GM19463 (cell line): ENCODE results near the gene PLA2G2D.
"Not testable (repeated sequence)": the region's sequence is repeated elsewhere in the genome, so short reads cannot be mapped to it uniquely, and the experiment has no call there.

Source experiments
- ATAC-seq: cut with Tn5 transposase; IDR thresholded peaks from one replicate; pipeline ENCODE4 v1.9.1; 2021; ENCODE audit warnings: mild to moderate bottlenecking, moderate library complexity; ENCODE audit not compliant: unreplicated experiment

PLA2G2D gene

DNA sequence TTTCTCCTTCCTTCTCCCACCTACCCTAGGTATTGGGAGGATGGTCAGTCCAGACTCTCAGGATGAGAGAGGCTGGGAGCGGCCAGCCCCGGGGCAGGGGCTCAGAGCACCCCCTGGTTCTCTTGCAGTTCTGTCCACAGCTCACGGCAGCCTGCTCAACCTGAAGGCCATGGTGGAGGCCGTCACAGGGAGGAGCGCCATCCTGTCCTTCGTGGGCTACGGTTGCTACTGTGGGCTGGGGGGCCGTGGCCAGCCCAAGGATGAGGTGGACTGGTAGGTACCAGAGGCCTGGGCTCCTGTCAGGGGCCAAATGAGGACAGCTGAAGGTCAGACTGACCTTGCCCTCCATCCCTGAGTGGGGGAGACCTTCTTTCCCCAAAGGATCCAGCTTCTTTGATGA, 24.0 kb upstream of the PLA2G2D start:
- ATAC-seq: no peak

DNA sequence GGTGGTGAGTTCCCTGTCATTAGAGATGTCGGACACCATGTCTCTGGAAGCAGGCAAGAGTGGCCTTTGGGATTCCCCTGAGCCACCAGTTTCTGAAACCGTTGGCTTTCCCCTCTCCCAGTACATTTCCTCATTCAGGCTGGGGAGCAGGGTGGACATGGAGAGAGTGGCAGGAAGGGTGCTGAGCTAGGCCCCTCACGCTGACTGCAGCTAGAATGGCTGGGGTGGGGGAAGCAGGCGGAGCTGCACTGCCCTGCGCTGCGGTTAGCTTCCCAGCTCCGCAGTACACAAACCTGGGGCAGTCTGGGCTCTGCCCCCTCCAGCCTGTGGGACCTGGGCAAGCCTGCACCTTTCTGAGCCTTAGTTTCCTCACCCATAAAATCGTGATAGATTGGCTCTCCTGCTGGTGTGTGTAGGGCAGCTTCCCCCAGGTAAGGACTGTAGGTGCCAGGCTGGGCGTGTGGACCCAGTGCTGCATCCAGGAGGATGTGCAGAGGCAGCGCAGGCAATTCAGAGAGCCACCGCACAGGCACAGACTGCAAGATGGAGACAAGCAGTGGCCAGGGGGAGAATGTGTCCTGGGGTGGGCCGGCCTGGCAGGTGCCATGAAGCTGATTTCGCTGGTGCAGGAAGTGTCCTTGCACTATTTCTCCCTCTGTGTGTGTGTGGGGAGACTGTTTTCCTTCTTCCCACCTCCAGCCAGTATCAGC, 22.8 kb upstream of the PLA2G2D start:
- ATAC-seq: no peak

DNA sequence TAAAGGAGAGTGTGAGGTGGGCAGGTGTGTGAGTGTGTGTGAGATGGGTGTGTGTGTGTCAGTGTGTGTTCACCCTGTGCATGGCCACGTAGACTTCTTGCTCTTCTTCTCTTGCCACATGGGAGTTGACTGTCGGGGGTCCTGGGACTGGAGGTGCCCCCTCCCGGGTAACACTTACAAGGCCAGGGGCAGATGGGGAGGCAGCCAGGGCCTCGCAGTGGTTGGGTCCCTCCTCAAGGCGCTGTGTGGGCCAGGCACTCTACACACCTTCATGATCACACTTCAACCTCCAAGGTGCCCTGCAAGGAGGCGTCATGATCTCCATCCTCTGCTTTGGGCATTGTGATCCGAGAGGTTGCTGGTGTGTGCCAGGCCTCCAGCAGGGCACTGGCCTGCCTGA, 22.1 kb upstream of the PLA2G2D start:
- ATAC-seq: no peak

DNA sequence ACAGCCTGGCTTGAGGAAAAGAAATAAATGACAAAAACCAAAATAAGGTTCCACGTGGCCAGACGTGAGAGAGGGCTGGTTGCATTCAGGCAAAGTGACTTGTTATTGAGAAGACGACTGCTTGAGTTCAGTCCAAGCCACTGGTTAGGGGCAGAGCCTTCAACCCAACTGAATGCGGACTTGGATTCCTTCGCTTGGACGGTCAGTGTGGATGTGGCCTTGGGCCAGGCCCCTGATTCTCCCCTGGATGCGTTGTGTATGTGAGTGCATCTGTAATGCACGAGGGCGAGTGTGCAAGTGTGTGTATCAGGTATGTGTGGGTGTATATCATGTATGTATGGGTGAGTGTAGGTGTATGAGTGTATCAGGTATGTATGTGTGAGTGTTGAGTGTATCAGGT, 21.7 kb upstream of the PLA2G2D start:
- ATAC-seq: no peak

DNA sequence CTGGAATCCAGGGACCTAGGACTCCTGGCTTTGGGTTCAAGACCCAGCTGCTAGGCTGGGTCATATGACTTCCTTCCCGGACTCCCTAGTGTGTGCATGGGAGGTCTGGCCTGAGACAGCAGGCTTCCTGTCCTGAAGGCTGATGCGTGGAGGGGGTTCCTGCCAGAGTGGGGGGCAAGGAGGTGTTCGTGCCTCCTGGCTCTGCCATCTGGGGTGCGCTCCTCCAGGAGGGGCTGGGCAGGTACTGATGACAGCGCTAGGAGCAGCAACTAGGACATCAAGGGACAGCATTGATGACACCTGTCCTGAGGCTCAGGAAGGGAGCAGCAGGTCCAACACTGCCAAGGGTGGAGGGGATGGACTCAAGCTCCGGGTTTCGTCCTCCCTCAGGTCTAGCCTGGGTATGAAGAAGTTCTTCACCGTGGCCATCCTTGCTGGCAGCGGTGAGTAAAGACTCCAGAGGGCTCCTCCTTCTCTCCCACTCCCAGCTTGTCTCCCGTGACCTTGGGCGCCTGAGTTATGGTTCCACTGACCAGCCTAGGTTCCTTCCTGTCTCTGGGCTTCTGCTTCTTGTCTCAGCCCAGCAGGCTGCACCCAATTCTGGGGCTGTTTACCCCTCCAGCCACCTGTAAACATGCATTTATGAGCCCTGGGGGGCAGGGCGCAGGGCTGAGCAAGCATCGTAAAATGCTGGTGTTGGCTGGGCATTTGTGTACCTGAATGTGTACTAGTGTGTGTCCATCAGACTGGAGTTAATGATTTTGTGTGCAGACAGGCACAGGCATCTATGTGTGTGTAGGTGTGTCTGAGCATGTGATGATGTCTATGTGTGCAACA, 20.7 kb upstream of the PLA2G2D start:
- no peak for ATAC-seq

DNA sequence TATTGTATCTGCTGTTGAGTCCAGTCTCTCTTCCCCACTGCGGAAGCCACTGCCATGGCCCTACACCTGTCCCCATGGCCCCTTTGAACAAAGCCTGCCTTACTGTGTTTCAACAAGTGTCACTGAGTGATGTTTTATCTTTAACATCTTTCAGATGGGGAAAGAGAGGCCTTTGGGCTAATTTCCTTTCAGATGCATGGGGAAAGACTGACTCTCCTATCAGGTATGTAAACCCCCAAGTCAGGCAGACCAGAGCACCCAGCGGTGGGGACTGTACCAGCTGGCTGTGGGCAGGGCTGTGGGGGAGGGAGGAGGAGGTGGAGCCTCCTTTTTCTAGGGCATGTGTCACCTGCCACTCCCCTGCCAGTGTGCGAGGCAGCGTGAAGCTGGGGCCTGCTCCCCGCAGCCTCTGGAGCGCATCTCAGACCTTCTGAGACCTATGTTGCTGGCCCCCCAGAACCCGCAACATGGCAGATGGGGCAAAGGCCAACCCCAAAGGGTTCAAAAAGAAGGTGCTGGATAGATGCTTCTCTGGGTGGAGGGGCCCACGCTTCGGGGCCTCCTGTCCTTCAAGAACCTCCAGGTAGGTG, 19.7 kb upstream of the PLA2G2D start, which contains the start of gene PLA2G2F:
Gene PLA2G2F, plus strand, starts transcription at position 363 of the 590 bp plus-strand sequence. Its CDS starts 105 bp downstream, at position 468.
- no peak for ATAC-seq

DNA sequence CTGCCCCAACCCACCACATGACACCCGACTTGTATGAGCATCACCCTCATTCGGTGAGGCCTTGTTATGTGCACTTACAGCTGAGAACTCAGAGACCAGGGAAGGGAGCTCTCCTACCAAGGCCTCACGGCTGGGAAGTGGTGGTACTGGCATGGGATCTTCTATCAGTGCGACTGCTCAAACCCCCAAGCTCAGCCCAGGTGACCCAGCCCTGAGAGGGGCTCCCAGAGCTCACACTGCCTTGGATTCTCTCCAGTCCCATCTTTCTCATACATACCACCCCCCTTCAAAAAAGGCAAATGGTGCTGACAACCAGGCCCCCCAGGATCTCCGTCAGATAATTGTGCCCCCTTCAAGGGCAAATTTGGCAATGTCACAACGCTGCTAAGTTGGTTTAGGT, 19.0 kb upstream of the PLA2G2D start:
- no peak for ATAC-seq

DNA sequence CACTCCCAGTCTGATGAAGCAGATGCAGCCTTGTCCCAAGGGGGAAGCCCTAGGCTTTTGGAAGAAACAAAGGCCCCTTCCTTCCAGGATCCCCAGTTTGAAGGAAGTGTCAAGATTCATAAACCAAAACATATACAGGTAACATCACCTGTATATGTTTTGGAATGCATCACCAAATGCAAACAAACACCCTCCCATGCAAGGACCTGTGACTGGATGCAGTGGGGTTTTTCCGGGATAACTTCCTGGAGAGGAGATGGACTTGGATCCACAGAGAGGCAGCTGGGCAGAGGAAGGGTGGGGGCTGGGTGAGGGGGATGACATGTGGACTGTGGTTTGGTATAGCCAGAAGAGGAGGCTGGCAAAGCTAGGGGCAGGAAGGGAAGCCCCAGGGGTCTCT, 18.3 kb upstream of the PLA2G2D start:
- ATAC-seq: no peak

DNA sequence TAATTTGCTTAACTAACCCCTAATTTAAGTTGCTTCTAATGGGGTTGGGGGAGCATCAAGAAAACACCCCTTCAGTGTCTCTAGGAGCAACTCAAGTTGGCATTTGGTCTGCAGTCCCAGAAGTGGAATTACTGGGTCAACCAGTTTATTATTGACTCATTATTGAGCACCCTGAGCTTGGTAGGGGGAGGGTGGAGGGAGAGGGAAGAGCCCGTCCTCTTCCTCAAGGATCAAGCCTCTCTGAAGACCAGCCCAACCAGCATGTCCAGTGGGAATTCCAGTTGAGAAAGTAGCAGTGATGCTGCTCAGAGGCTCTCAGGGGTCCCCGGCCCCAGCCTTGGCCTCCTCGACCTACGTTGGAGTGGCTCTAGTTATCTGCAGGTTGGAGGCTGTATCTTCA, 17.7 kb upstream of the PLA2G2D start:
- no peak for ATAC-seq

DNA sequence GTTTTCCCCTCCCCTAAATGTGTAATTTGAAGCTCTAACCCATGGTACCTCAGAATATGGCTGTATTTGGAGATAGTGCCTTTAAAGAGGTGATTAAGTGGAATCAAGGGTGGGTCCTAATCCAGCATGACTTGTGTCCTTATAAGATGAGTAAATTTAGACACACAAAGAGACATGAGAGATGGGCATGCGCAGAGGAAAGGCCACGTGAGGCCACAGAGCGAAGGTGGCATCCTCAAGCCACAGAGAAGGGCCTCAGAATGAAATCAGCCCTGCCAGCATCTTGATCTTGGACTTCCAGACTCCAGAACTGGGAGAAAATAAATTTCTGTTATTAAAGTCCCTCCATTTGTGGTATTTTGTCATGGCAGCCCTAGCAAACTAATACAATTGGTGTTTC, 16.9 kb upstream of the PLA2G2D start:
- no peak for ATAC-seq

DNA sequence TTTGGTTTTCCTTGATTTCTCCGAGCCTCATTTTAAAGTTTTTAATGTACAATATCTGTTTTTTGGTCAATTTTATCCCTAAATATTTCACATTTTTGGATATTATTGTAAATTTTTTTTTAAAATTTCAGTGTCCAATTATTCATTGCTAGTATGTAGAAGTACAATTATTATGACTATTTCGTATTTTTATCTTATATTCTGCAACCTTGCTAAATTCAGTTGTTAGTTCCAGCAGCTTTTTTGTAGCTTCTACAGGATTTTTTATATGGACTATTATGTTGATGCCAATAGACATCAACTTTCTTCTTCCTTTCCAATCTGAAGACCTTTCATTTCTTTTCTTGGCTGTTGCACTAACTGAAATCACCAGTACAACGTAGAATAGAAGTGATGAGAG, 15.7 kb upstream of the PLA2G2D start:
- no peak for ATAC-seq

DNA sequence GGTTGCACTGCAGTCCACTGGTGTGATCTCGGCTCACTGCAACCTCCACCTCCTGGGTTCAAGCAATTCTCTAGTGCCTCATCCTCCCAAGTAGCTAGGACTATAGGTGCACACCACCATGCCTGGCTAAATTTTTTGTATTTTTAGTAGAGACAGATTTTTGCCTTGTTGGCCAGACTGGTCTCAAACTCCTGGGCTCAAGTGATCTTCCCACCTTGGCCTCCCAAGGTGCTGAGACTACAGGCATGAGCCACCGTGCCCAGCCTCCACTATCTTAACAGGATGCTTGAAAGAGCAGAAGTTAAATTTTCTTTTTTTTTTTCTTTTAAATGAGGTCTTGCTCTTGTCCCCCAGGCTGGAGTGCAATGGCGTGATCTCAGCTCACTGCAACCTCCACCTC, 11.2 kb upstream of the PLA2G2D start:
- not testable (repeated sequence) for ATAC-seq

DNA sequence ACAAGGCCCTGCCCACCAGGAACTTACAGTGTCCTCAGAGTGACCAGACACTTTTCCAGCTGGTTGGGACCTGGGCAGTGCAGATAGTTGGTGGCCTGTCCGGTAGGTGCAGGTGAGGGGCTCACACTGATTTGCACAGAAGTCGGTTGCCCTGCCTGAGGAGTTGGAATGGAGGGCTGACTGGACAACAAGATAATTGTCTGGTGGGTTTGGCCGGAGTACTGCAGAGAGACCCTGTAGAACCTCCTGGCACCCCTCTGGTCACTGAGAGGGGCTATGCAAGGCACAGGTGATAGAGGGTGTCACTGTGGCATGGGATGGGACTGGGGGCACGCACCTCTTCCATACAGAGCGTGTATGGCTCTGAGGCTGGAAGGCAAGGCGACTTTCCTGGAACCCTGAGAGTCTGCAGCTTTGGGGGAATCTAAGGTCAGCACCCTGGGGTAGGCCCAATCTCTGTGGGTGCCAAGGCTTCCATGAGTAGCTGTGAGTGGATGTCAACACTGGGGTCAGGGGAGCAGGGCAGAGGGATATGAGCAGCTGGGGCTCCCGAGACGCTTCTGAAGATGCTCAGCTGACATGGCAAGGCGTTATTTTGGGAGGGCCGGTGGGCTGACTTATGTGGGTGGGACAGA, 7.6 kb upstream of the PLA2G2D start:
- ATAC-seq: no peak

DNA sequence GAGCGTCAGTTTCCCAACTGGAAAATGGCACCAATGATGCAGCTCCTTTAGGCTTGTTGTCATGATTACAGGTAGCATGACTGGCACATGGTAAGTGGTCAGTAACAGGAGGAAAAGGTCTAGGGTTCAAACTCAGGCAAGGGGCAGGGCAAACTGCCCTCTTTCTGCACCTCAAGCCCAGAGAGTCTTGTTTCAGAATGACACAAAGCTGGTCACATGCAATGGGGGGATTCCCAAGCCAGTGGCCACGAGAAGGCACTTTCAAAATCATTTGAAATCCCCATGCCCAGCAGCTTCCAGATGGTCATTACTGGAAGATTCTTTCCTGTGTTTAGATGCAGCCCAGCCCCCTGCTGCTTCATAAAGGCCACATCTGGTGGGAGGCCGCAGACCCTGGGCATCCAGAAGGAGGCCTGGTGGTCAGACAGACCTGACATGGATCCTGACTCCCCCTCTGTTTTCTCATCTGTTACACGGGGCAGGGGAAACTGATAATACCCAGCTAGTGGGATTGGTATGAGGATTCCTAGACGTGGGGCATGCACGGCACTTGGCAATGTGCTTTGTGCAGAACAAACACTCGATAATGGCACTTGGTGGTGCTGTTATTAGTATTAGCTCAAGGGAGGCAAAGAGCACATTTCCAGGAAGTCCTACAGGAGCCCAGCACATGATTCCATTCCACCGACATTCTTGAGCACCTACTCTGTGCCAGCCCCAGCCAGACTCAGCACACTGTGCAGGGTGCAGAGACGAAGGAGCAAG, 6.9 kb upstream of the PLA2G2D start:
- ATAC-seq: peak; percentile 56

DNA sequence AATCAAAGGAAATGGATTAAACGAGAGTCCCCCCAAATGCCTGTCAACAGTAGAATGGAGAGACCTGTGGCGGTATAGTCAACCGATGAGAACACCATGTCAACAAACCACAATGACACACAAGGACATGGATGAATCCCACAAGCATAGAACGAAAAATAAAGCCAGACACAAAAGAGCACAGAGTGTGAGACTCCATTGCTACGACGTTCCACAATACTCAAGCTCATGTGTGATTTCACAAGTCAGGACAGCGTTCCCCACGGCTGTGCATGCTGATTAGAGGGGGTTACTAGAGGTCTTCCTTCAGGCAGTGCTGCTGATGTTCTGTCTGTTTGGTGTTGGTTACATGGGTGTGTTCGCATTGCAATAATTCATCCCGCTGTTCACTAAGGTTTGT, 5.8 kb upstream of the PLA2G2D start:
- ATAC-seq: no peak

DNA sequence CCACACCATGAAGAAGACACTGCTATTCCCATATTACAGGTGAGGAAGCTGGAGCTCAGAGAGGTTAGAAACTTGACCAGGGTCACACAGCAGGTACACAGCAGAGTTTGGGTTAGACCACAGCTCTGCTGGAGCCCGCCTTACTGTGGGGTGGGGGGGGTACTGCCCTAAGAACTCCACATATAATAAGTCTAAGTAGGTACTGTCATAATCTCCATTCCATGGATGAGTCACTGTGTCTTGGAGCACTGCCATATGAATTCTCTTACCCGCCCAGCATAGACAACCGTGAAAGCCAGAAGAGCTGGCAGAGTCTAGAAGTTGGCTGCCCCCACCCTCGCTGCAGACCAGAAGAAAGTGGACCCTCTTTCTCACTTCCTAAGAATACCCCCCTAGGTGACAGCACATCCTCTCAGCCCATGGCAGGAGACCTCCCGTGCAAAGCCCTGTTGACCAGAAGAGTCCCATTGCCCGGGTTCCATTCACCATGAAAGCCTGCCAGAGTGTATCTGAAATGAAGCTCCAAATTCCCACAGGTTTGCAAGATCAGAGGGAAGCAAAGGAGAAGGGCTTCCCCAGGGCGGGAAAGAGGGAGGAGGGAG, 5.2 kb upstream of the PLA2G2D start:
- ATAC-seq: no peak

DNA sequence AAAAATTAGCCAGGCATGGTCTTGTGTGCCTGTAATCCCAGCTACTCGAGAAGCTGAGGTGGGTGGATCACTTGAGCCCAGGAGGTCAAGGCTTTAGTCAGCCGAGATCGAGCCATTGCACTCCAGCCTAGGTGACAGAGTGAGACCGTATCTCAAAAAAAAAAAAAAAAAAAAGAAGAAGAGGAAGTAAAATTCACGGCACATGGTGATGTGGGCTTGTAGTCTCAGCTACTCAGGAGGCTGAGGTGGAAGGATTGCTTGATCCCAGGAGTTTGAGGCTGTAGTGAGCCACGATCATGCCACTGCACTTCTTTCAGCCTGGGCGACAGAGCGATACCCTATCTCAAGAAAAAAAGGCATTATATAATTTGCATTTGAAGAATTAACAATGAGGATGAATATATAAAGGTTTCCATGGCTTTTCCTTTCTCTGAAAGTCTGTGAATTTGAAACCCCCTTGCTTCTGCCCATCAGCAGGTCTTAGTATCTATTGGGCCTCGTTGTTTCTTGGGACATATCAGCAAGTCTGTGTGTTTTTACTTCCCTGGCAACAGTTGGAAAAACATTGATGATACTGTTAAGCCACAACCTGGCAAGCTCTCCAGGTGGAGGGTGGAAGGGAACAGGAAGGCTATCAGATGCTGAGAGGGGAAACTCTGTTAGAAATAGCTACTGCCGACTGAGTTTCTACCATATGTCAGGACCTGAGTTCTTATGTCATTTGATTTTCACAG, 4.6 kb upstream of the PLA2G2D start:
- no peak for ATAC-seq

DNA sequence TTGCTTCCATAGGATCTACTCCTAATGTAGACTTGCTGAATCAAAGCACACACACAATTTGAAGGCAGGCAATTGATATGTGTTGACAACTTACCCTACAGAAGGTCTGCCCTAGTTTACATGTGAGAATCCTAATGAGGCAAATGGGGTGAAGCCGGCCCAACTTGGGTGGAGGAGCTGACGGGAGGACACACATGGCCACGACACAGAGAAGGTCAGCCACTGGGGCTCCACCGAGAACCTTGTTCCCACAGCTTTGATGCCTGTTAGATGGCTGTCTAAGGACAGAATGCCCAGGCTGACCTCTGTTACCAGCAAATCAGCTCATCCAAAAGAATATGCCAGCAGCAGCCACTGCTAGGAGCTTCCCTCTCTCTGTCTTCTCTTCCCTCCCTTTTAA, 1.5 kb upstream of the PLA2G2D start:
- no peak for ATAC-seq

DNA sequence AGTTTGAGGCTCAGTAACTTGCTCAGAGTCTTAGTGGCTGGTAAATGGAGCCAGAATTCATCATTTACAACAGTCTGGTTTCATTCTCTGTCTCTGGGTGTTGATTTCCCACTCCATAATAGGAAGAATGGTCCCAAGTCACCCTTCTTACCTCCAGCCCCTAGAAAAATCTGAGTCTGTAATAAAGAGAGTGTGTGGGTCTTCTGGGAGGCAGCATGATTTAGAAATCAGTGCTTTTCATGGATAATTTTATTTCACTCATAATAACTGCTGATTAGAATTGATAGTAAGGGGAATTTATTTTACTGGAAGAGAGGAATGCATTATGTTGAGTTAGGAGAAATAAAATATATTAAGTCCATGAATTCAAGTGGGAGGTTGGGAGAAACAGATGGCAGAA, 2.1 kb downstream of the PLA2G2D start:
- no peak for ATAC-seq

DNA sequence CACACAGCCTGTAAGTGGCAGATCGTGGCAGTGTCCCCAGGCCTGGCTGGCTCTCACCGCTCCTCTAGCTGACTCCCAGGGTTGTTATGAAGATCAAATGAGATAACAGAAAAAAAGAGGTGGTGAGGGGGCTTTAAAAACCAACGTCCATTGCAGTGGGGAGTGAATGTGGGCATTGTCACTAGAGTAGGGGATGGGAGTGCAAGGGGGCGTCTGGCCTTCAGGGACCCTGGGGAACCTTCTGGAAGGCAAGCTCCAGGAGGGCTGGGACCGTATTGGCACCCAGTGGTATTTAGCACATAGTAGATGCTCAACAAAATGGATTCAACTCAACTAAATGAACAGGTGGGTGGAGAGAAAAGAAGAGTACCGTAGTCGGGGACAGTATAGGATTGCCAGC, 3.4 kb downstream of the PLA2G2D start:
- ATAC-seq: no peak
